GM19452 (cell line): ENCODE data around the gene DNAI1.
"Not testable (repeated sequence)": the region's sequence is repeated elsewhere in the genome, so short reads cannot be mapped to it uniquely, and the experiment has no call there.

Experiments
- ATAC-seq: cut with Tn5 transposase; IDR thresholded peaks from one replicate; pipeline ENCODE4 v1.9.1; 2021; ENCODE audit not compliant: unreplicated experiment

Gene DNAI1

GRCh38 chr9:34450644-34451043, 8.0 kb upstream of the DNAI1 start:
- ATAC-seq, result no peak

- no peak for ATAC-seq
Measured at GRCh38 chr9:34451135-34451534, 7.5 kb upstream of the DNAI1 start.

GRCh38 chr9:34451545-34451944, 7.1 kb upstream of the DNAI1 start:
- no peak for ATAC-seq

GRCh38 chr9:34452568-34452967, 6.0 kb upstream of the DNAI1 start:
- ATAC-seq, result no peak

- no peak for ATAC-seq
Measured at GRCh38 chr9:34454571-34455065, 4.0 kb upstream of the DNAI1 start.

GRCh38 chr9:34456151-34456550, 2.5 kb upstream of the DNAI1 start:
- ATAC-seq, result no peak

- no peak for ATAC-seq
Measured at GRCh38 chr9:34456746-34457145, 1.9 kb upstream of the DNAI1 start.

GRCh38 chr9:34457266-34458012, 1.2 kb upstream of the DNAI1 start:
- ATAC-seq, result no peak

- no peak for ATAC-seq
Measured at GRCh38 chr9:34458959-34459340, 345 bp downstream of the DNAI1 start.

GRCh38 chr9:34459356-34459755, 751 bp downstream of the DNAI1 start:
- ATAC-seq, result no peak

- no peak for ATAC-seq
Measured at GRCh38 chr9:34459941-34460340, 1.3 kb downstream of the DNAI1 start.

GRCh38 chr9:34463098-34463900, 4.7 kb downstream of the DNAI1 start:
- no peak for ATAC-seq

GRCh38 chr9:34463901-34464232, 5.3 kb downstream of the DNAI1 start:
- ATAC-seq, result no peak

GRCh38 chr9:34464571-34464970, 6.0 kb downstream of the DNAI1 start:
- no peak for ATAC-seq

- ATAC-seq, result no peak
Measured at GRCh38 chr9:34465468-34465867, 6.9 kb downstream of the DNAI1 start.

GRCh38 chr9:34475097-34475496, 16.5 kb downstream of the DNAI1 start:
- no peak for ATAC-seq

- ATAC-seq, result no peak
Measured at GRCh38 chr9:34477541-34477940, 18.9 kb downstream of the DNAI1 start.

- no peak for ATAC-seq
Measured at GRCh38 chr9:34479431-34479866, 20.8 kb downstream of the DNAI1 start.

- not testable (repeated sequence) for ATAC-seq
Measured at GRCh38 chr9:34481620-34482019, 23.0 kb downstream of the DNAI1 start.

GRCh38 chr9:34482746-34483145, 24.1 kb downstream of the DNAI1 start:
- ATAC-seq, result not testable (repeated sequence)

- no peak for ATAC-seq
Measured at GRCh38 chr9:34484678-34485077, 26.1 kb downstream of the DNAI1 start.

- ATAC-seq, result no peak
Measured at GRCh38 chr9:34485822-34486221, 27.2 kb downstream of the DNAI1 start.
